ENCODE measurements around the gene ABCF2.

GRCh38 chr7:151209588-151209987 lies 17.4 kb downstream of the ABCF2 start:
- TF ChIP-seq CTCF (conservative IDR thresholded peaks at IDR 0.05; ENCODE audit: low read length) (no peak), EZH2phosphoT487 (IDR thresholded peaks at IDR 0.05; ENCODE audit: borderline replicate concordance, low read depth, low read length) (no peak)

Measured in OCI-LY7 (cell line).